SK-N-SH treated with all-trans-retinoic acid at 6 μM for 48 hours (cell line): ENCODE measurements around the gene TLE7.

Experiments used
- ATAC-seq: fragments of 200-7000 bp; cut with Tn5 transposase; 3 replicates; pipeline ENCODE4 v1.9.1; 2020; ENCODE audit warnings: mild to moderate bottlenecking, moderate library complexity
- ARNTL ChIP-seq: fragments of 450-650 bp; formaldehyde crosslinking; IDR thresholded peaks from 2 replicates; pipeline ENCODE4 v1.5.0; 2020; ENCODE audit warnings: low read depth, mild to moderate bottlenecking, moderate library complexity, borderline replicate concordance
- CSDC2 ChIP-seq: fragments of 250-450 bp; sonication (Bioruptor Pico); IDR thresholded peaks from 2 replicates; pipeline ENCODE4 v1.5.0; 2020; ENCODE audit warnings: mild to moderate bottlenecking, moderate library complexity
- CSRNP3 ChIP-seq: fragments of 250-450 bp; sonication (Bioruptor Pico); IDR thresholded peaks from 2 replicates; pipeline ENCODE4 v1.5.1; 2021; ENCODE audit warnings: mild to moderate bottlenecking, moderate library complexity
- ESRRG ChIP-seq: fragments of 250-450 bp; sonication (Bioruptor Pico); IDR thresholded peaks from 2 replicates; pipeline ENCODE4 v1.6.1; 2021; ENCODE audit warnings: mild to moderate bottlenecking
- GLIS3 ChIP-seq: fragments of 250-450 bp; sonication (Bioruptor Pico); IDR thresholded peaks from 2 replicates; pipeline ENCODE4 v1.5.0; 2020; ENCODE audit warnings: mild to moderate bottlenecking, moderate library complexity
- ISL1 ChIP-seq: fragments of 250-450 bp; sonication (Bioruptor Pico); IDR thresholded peaks from 2 replicates; pipeline ENCODE4 v2.1.2; 2022; ENCODE audit warnings: mild to moderate bottlenecking, moderate library complexity
- OSR1 ChIP-seq: fragments of 250-450 bp; sonication (Bioruptor Pico); IDR thresholded peaks from 2 replicates; pipeline ENCODE4 v1.8.0; 2022; ENCODE audit warnings: moderate library complexity, mild to moderate bottlenecking, inconsistent platforms
- POU6F1 ChIP-seq: fragments of 250-450 bp; sonication (Bioruptor Pico); IDR thresholded peaks from 2 replicates; pipeline ENCODE4 v1.8.0; 2021; ENCODE audit warnings: low read depth, mild to moderate bottlenecking, moderate library complexity, borderline replicate concordance
- PPARA ChIP-seq: fragments of 250-450 bp; sonication (Bioruptor Pico); IDR thresholded peaks from 2 replicates; pipeline ENCODE4 v1.5.0; 2020; ENCODE audit warnings: mild to moderate bottlenecking, borderline replicate concordance
- RARB ChIP-seq: fragments of 250-450 bp; sonication (Bioruptor Pico); IDR thresholded peaks from 2 replicates; pipeline ENCODE4 v1.8.0; 2021; ENCODE audit warnings: mild to moderate bottlenecking, moderate library complexity
- SNAI2 ChIP-seq: fragments of 250-450 bp; sonication (Bioruptor Pico); IDR thresholded peaks from 2 replicates; pipeline ENCODE4 v1.5.0; 2020; ENCODE audit warnings: mild to moderate bottlenecking, moderate library complexity
- TCF4 ChIP-seq: fragments of 250-450 bp; sonication (Bioruptor Pico); IDR thresholded peaks from 2 replicates; pipeline ENCODE4 v1.8.0; 2021; ENCODE audit warnings: mild to moderate bottlenecking, moderate library complexity, borderline replicate concordance
- TOX ChIP-seq: fragments of 250-450 bp; sonication (Bioruptor Pico); IDR thresholded peaks from 2 replicates; pipeline ENCODE4 v1.8.0; 2021; ENCODE audit warnings: mild to moderate bottlenecking, moderate library complexity, borderline replicate concordance
- ZC3H10 ChIP-seq: fragments of 250-450 bp; sonication (Bioruptor Pico); IDR thresholded peaks from 2 replicates; pipeline ENCODE4 v1.5.1; 2021; ENCODE audit warnings: mild to moderate bottlenecking, moderate library complexity
- ZFP3 ChIP-seq: fragments of 250-450 bp; sonication (Bioruptor Pico); IDR thresholded peaks from 2 replicates; pipeline ENCODE4 v1.5.0; 2020; ENCODE audit warnings: mild to moderate bottlenecking, moderate library complexity
- ZFP30 ChIP-seq: fragments of 450-650 bp; formaldehyde crosslinking; IDR thresholded peaks from 2 replicates; pipeline ENCODE4 v1.5.0; 2022; ENCODE audit warnings: mild to moderate bottlenecking, moderate library complexity
- ZNF565 ChIP-seq: fragments of 450-650 bp; formaldehyde crosslinking; conservative IDR thresholded peaks from 2 replicates; pipeline ENCODE4 v1.5.0; 2020; ENCODE audit warnings: low read depth, mild to moderate bottlenecking, moderate library complexity
- ZNF70 ChIP-seq: fragments of 450-650 bp; formaldehyde crosslinking; IDR thresholded peaks from 2 replicates; pipeline ENCODE4 v1.5.0; 2020; ENCODE audit warnings: mild to moderate bottlenecking, moderate library complexity
- ZNF8 ChIP-seq: fragments of 450-650 bp; formaldehyde crosslinking; IDR thresholded peaks from 2 replicates; pipeline ENCODE4 v1.5.0; 2020; ENCODE audit warnings: mild to moderate bottlenecking, moderate library complexity
- TF ChIP-seq, protein P1 (sequence below): fragments of 250-450 bp; sonication (Bioruptor Pico); IDR thresholded peaks from 2 replicates; pipeline ENCODE4 v1.8.0; 2020; ENCODE audit warnings: mild to moderate bottlenecking, moderate library complexity, borderline replicate concordance
- TF ChIP-seq, protein P2 (sequence below): fragments of 250-450 bp; sonication (Bioruptor Pico); IDR thresholded peaks from 2 replicates; pipeline ENCODE4 v1.5.0; 2020; ENCODE audit warnings: mild to moderate bottlenecking, moderate library complexity
- TF ChIP-seq, protein P3 (sequence below): fragments of 250-450 bp; sonication (Bioruptor Pico); IDR thresholded peaks from 2 replicates; pipeline ENCODE4 v1.5.1; 2020; ENCODE audit warnings: low read depth, mild to moderate bottlenecking, moderate library complexity

TLE7 gene

GRCh38 chr16:71407731-71408130 lies 34.1 kb downstream of the TLE7 start:
- TF ChIP-seq POU6F1 (CRISPR knock-in tag) (no peak), ZFP30 (CRISPR knock-in tag) (no peak), ISL1 (no peak), PPARA (CRISPR knock-in tag) (no peak), CSRNP3 (CRISPR knock-in tag) (no peak), GLIS3 (CRISPR knock-in tag) (no peak), ZFP3 (no peak), TCF4 (CRISPR knock-in tag) (no peak), ZNF70 (CRISPR knock-in tag) (no peak), OSR1 (CRISPR knock-in tag) (no peak), ESRRG (CRISPR knock-in tag) (no peak)
- TF ChIP-seq, protein P1, sequence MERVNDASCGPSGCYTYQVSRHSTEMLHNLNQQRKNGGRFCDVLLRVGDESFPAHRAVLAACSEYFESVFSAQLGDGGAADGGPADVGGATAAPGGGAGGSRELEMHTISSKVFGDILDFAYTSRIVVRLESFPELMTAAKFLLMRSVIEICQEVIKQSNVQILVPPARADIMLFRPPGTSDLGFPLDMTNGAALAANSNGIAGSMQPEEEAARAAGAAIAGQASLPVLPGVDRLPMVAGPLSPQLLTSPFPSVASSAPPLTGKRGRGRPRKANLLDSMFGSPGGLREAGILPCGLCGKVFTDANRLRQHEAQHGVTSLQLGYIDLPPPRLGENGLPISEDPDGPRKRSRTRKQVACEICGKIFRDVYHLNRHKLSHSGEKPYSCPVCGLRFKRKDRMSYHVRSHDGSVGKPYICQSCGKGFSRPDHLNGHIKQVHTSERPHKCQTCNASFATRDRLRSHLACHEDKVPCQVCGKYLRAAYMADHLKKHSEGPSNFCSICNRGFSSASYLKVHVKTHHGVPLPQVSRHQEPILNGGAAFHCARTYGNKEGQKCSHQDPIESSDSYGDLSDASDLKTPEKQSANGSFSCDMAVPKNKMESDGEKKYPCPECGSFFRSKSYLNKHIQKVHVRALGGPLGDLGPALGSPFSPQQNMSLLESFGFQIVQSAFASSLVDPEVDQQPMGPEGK: no peak
- TF ChIP-seq, protein P2, sequence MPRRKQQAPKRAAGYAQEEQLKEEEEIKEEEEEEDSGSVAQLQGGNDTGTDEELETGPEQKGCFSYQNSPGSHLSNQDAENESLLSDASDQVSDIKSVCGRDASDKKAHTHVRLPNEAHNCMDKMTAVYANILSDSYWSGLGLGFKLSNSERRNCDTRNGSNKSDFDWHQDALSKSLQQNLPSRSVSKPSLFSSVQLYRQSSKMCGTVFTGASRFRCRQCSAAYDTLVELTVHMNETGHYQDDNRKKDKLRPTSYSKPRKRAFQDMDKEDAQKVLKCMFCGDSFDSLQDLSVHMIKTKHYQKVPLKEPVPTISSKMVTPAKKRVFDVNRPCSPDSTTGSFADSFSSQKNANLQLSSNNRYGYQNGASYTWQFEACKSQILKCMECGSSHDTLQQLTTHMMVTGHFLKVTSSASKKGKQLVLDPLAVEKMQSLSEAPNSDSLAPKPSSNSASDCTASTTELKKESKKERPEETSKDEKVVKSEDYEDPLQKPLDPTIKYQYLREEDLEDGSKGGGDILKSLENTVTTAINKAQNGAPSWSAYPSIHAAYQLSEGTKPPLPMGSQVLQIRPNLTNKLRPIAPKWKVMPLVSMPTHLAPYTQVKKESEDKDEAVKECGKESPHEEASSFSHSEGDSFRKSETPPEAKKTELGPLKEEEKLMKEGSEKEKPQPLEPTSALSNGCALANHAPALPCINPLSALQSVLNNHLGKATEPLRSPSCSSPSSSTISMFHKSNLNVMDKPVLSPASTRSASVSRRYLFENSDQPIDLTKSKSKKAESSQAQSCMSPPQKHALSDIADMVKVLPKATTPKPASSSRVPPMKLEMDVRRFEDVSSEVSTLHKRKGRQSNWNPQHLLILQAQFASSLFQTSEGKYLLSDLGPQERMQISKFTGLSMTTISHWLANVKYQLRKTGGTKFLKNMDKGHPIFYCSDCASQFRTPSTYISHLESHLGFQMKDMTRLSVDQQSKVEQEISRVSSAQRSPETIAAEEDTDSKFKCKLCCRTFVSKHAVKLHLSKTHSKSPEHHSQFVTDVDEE (CRISPR knock-in tag): no peak
- no peak for ATAC-seq

DNA sequence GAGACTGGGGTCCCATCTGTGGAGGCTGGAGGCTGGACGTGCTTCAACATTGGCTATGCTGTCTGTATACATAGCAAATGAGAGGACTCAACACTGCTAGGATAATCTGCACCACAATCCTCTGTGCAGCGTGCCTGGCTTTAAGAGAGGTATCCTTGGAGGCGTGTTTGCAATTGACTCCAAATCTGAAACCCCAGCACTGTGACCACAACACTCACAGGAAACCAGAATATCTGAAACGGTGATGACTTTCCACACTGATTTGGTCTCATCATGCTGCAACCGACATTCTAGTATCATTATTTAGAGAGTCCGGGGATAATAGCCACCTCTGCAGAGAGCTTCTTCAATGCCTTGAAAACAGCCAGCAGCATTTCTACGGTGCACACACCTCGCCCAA lies 35.1 kb downstream of the TLE7 start:
- TF ChIP-seq ZNF565 (CRISPR knock-in tag): no peak
- ATAC-seq: no peak

DNA sequence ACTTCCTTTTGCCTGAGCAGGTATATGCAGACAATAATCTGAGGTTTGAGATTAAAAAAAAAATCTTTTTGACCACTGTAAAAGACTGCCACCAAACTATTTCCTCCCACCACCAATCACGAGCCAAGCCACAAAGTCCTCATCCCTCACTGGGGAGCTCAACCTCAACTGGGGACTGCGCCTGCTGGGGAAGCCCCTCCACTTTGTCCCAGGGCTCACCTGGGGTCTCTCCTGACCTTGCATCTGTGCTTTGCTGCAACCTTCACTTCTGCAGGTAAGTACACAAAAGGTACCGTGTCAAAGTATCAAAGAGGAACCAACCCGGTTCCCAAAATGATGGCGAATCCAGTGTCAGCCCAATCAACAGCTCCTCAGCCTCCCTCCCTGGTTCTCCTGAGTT lies 35.5 kb downstream of the TLE7 start:
- TF ChIP-seq ZFP3: no peak
- no peak for TF ChIP-seq ZNF565 (CRISPR knock-in tag)
- TF ChIP-seq, protein P2 (CRISPR knock-in tag): no peak
- TF ChIP-seq, all 23 proteins: peak for 0
- ATAC-seq: no peak

GRCh38 chr16:71404364-71404763 lies 37.5 kb downstream of the TLE7 start:
- ATAC-seq: no peak
- TF ChIP-seq ZNF565 (CRISPR knock-in tag) (no peak), SNAI2 (CRISPR knock-in tag) (no peak), ARNTL (CRISPR knock-in tag) (no peak), PPARA (CRISPR knock-in tag) (no peak), TCF4 (CRISPR knock-in tag) (no peak), GLIS3 (CRISPR knock-in tag) (no peak), ZNF8 (CRISPR knock-in tag) (no peak), ESRRG (CRISPR knock-in tag) (no peak), RARB (CRISPR knock-in tag) (no peak), ISL1 (no peak), CSDC2 (CRISPR knock-in tag) (no peak), ZC3H10 (CRISPR knock-in tag) (no peak), TOX (CRISPR knock-in tag) (no peak), CSRNP3 (CRISPR knock-in tag) (no peak)
- TF ChIP-seq, protein P3, sequence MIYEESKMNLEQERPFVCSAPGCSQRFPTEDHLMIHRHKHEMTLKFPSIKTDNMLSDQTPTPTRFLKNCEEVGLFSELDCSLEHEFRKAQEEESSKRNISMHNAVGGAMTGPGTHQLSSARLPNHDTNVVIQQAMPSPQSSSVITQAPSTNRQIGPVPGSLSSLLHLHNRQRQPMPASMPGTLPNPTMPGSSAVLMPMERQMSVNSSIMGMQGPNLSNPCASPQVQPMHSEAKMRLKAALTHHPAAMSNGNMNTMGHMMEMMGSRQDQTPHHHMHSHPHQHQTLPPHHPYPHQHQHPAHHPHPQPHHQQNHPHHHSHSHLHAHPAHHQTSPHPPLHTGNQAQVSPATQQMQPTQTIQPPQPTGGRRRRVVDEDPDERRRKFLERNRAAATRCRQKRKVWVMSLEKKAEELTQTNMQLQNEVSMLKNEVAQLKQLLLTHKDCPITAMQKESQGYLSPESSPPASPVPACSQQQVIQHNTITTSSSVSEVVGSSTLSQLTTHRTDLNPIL (CRISPR knock-in tag): no peak
